ENCODE measurements around the gene POLE2. TPM values are rescaled to one million over a fixed set of nuclear protein-coding genes. Genes with fewer than 3 reads are reported as not detected.
"Not testable (repeated sequence)": the region's sequence is repeated elsewhere in the genome, so short reads cannot be mapped to it uniquely, and the experiment has no call there.

POLE2 gene
- total RNA-seq, 1 donor from 2014 or later: 10.2 TPM

- DNase-seq (ENCODE audit: low read depth): no peak
- no peaks in the 10 kb centered on the region for H3K27me3 ChIP-seq (ENCODE audit: control insufficient read depth, insufficient read depth, low read length)
- TF ChIP-seq CTCF (IDR thresholded peaks at IDR 0.05; ENCODE audit: insufficient read depth, low read length, poor library complexity, severe bottlenecking): no peak
- H3K4me3 ChIP-seq (ENCODE audit: low read depth, low read length): no peak overlapping the region
- no peaks in the 10 kb centered on the region for H3K36me3 ChIP-seq (ENCODE audit: control insufficient read depth, insufficient read depth, low read length)
Observed at GRCh38 chr14:49673586-49673985, 14.4 kb downstream of the POLE2 start.

- DNase-seq (ENCODE audit: low read depth): no peak
- H3K27me3 ChIP-seq (ENCODE audit: control insufficient read depth, insufficient read depth, low read length): no peaks in the 10 kb centered on the region
- H3K36me3 ChIP-seq (ENCODE audit: control insufficient read depth, insufficient read depth, low read length): no peaks in the 10 kb centered on the region
- H3K4me3 ChIP-seq (ENCODE audit: low read depth, low read length): no peak overlapping the region
- no peak for TF ChIP-seq CTCF (IDR thresholded peaks at IDR 0.05; ENCODE audit: insufficient read depth, low read length, poor library complexity, severe bottlenecking)
Observed at GRCh38 chr14:49670475-49670874, 17.5 kb downstream of the POLE2 start.

GRCh38 chr14:49659526-49660455 lies 28.2 kb downstream of the POLE2 start:
- DNase-seq (ENCODE audit: low read depth): no peak
- H3K36me3 ChIP-seq (ENCODE audit: control insufficient read depth, insufficient read depth, low read length): no peaks in the 10 kb centered on the region
- no peaks in the 10 kb centered on the region for H3K27me3 ChIP-seq (ENCODE audit: control insufficient read depth, insufficient read depth, low read length)
- TF ChIP-seq CTCF (IDR thresholded peaks at IDR 0.05; ENCODE audit: insufficient read depth, low read length, poor library complexity, severe bottlenecking): no peak
- H3K4me3 ChIP-seq (ENCODE audit: low read depth, low read length): no peak overlapping the region

GRCh38 chr14:49657500-49657899 lies 30.5 kb downstream of the POLE2 start:
- not testable (repeated sequence) for DNase-seq (ENCODE audit: low read depth); H3K4me3 ChIP-seq (ENCODE audit: low read depth, low read length); H3K36me3 ChIP-seq (ENCODE audit: control insufficient read depth, insufficient read depth, low read length); H3K27me3 ChIP-seq (ENCODE audit: control insufficient read depth, insufficient read depth, low read length)

GRCh38 chr14:49654511-49654910 lies 33.5 kb downstream of the POLE2 start:
- TF ChIP-seq CTCF (IDR thresholded peaks at IDR 0.05; ENCODE audit: insufficient read depth, low read length, poor library complexity, severe bottlenecking): no peak

GRCh38 chr14:49653508-49653907 lies 34.5 kb downstream of the POLE2 start:
- Histone ChIP-seq H3K36me3 (ENCODE audit: control insufficient read depth, insufficient read depth, low read length) (no peaks in the 10 kb centered on the region), H3K27me3 (ENCODE audit: control insufficient read depth, insufficient read depth, low read length) (no peaks in the 10 kb centered on the region), H3K4me3 (ENCODE audit: low read depth, low read length) (no peak overlapping the region)
- TF ChIP-seq CTCF (IDR thresholded peaks at IDR 0.05; ENCODE audit: insufficient read depth, low read length, poor library complexity, severe bottlenecking): no peak
- no peak for DNase-seq (ENCODE audit: low read depth)

More at GRCh38 chr14:49654511-49654910, 33.5 kb downstream of the POLE2 start:
- H3K4me3 ChIP-seq (ENCODE audit: low read depth, low read length): no peak overlapping the region
- no peaks in the 10 kb centered on the region for H3K27me3 ChIP-seq (ENCODE audit: control insufficient read depth, insufficient read depth, low read length)
- DNase-seq (ENCODE audit: low read depth): no peak
- H3K36me3 ChIP-seq (ENCODE audit: control insufficient read depth, insufficient read depth, low read length): no peaks in the 10 kb centered on the region

Measured in kidney epithelial cell (primary cell).